Activated CD4-positive, alpha-beta T cell treated with anti-CD3 and anti-CD28 coated beads for 4 hours (primary cell): ENCODE measurements around the gene PXYLP1.
"Not testable (repeated sequence)": the region's sequence is repeated elsewhere in the genome, so short reads cannot be mapped to it uniquely, and the experiment has no call there.

Experiments used
- DNase-seq, 2 donors: peaks; one replicate each; pipeline ENCODE4 v3.0.0-alpha.2; 2020

PXYLP1 gene

GRCh38 chr3:141274411-141275031 is 42.9 kb downstream of the PXYLP1 start:
- no peak for DNase-seq

- no peak for DNase-seq
These were observed 43.4 kb downstream of the PXYLP1 start for GRCh38 chr3:141275032-141275422.

GRCh38 chr3:141275511-141275910 is 43.9 kb downstream of the PXYLP1 start:
- no peak for DNase-seq

GRCh38 chr3:141275973-141276372 is 44.3 kb downstream of the PXYLP1 start:
- no peak for DNase-seq

- no peak for DNase-seq
These were observed 44.8 kb downstream of the PXYLP1 start for GRCh38 chr3:141276398-141276797.

GRCh38 chr3:141277451-141277850 is 45.8 kb downstream of the PXYLP1 start:
- no peak for DNase-seq

GRCh38 chr3:141278196-141279076 is 46.8 kb downstream of the PXYLP1 start:
- no peak for DNase-seq

GRCh38 chr3:141279077-141279967 is 47.7 kb downstream of the PXYLP1 start:
- no peak for DNase-seq

GRCh38 chr3:141280086-141280485 is 48.5 kb downstream of the PXYLP1 start:
- DNase-seq, result no peak

GRCh38 chr3:141280690-141281089 is 49.1 kb downstream of the PXYLP1 start:
- no peak for DNase-seq

GRCh38 chr3:141285570-141285969 is 53.9 kb downstream of the PXYLP1 start:
- no peak for DNase-seq

- no peak for DNase-seq
These were observed 55.2 kb downstream of the PXYLP1 start for GRCh38 chr3:141286856-141287255.

GRCh38 chr3:141287326-141287725 is 55.7 kb downstream of the PXYLP1 start:
- DNase-seq, result no peak

GRCh38 chr3:141288336-141288990 is 56.8 kb downstream of the PXYLP1 start:
- no peak for DNase-seq

GRCh38 chr3:141289228-141289772 is 57.7 kb downstream of the PXYLP1 start:
- no peak for DNase-seq

GRCh38 chr3:141291559-141292355 is 60.1 kb downstream of the PXYLP1 start:
- DNase-seq, result no peak

GRCh38 chr3:141292356-141293058 is 60.9 kb downstream of the PXYLP1 start:
- DNase-seq, result no peak

GRCh38 chr3:141294301-141294700 is 62.7 kb downstream of the PXYLP1 start:
- no peak for DNase-seq

GRCh38 chr3:141294848-141295247 is 63.2 kb downstream of the PXYLP1 start:
- DNase-seq, result no peak

- not testable (repeated sequence) for DNase-seq
These were observed 68.8 kb downstream of the PXYLP1 start for GRCh38 chr3:141300426-141300825.
